SU-DHL-6 (cell line): ENCODE data around the gene CFAP20DC.

Source experiments
- H2AFZ ChIP-seq: fragments of 200-600 bp; sonication (generic); 2 replicates; pipeline ENCODE4 v1.6.1; 2014; ENCODE audit warnings: low read depth, mild to moderate bottlenecking, moderate library complexity, mixed read lengths, antibody characterized with exemption, low read length; ENCODE audit not compliant: severe bottlenecking
- H3F3A ChIP-seq: fragments of 200-600 bp; shearing (Covaris generic); 2 replicates; pipeline ENCODE4 v1.6.0; 2016; ENCODE audit warnings: antibody characterized with exemption, mild to moderate bottlenecking; ENCODE audit not compliant: insufficient read depth
- H3K27ac ChIP-seq: fragments of 200-600 bp; sonication (generic); 2 replicates; pipeline ENCODE4 v1.5.1; 2016; ENCODE audit warnings: low read depth, mild to moderate bottlenecking, low read length, moderate library complexity, mixed read lengths
- H3K27me3 ChIP-seq: fragments of 200-600 bp; sonication (generic), shearing (Covaris generic); 2 replicates; pipeline ENCODE4 v1.6.0; 2014; ENCODE audit warnings: mild to moderate bottlenecking, low read length
- H3K36me3 ChIP-seq: fragments of 200-600 bp; sonication (generic); 2 replicates; pipeline ENCODE4 v1.6.1; 2014; ENCODE audit warnings: mild to moderate bottlenecking, low read length, mixed read lengths
- H3K4me2 ChIP-seq: fragments of 300-600, 200-600 bp; shearing (Covaris generic), sonication (generic); 2 replicates; pipeline ENCODE4 v1.6.0; 2014; ENCODE audit warnings: low read length, low read depth, mild to moderate bottlenecking; ENCODE audit not compliant: poor library complexity, severe bottlenecking
- H3K4me3 ChIP-seq: fragments of 200-600 bp; sonication (generic); 2 replicates; pipeline ENCODE4 v1.5.1; 2014; ENCODE audit warnings: antibody characterized with exemption, low read length, mild to moderate bottlenecking, mixed read lengths; ENCODE audit not compliant: insufficient read depth, poor library complexity, severe bottlenecking
- H3K79me2 ChIP-seq: fragments of 200-600 bp; sonication (generic); 2 replicates; pipeline ENCODE4 v1.6.1; 2014; ENCODE audit warnings: mild to moderate bottlenecking, low read length, moderate library complexity; ENCODE audit not compliant: insufficient read depth
- H3K9ac ChIP-seq: fragments of 200-600 bp; sonication (generic); 2 replicates; pipeline ENCODE4 v1.7.0; 2014; ENCODE audit warnings: mild to moderate bottlenecking, low read length
- H3K9me2 ChIP-seq: fragments of 200-600 bp; sonication (generic); replicated peaks from 2 replicates; pipeline ENCODE4 v1.6.1; 2014; ENCODE audit warnings: low read length; ENCODE audit not compliant: insufficient read depth
- H3K9me3 ChIP-seq: fragments of 200-600 bp; sonication (generic); 2 replicates; pipeline ENCODE4 v1.6.1; 2014; ENCODE audit warnings: low read length, mixed read lengths; ENCODE audit not compliant: insufficient read depth
- H4K20me1 ChIP-seq: fragments of 200-600 bp; sonication (generic); 2 replicates; pipeline ENCODE4 v1.6.1; 2014; ENCODE audit warnings: low read depth, mild to moderate bottlenecking, antibody characterized with exemption, low read length, moderate library complexity, mixed read lengths
- EZH2phosphoT487 ChIP-seq: fragments of 200-600 bp; sonication (generic), shearing (Covaris generic); conservative IDR thresholded peaks from 2 replicates; pipeline ENCODE4 v1.6.1; 2018; ENCODE audit warnings: mild to moderate bottlenecking, antibody characterized with exemption, low read length, moderate library complexity, mixed read lengths
- TF ChIP-seq, protein P1 (sequence below): fragments of 200-600 bp; sonication (generic); IDR thresholded peaks from one replicate; pipeline ENCODE4 v1.5.1; 2017; ENCODE audit warnings: antibody characterized with exemption, mild to moderate bottlenecking, low read length, moderate library complexity; ENCODE audit not compliant: insufficient read depth, poor library complexity, severe bottlenecking

CFAP20DC gene

DNA sequence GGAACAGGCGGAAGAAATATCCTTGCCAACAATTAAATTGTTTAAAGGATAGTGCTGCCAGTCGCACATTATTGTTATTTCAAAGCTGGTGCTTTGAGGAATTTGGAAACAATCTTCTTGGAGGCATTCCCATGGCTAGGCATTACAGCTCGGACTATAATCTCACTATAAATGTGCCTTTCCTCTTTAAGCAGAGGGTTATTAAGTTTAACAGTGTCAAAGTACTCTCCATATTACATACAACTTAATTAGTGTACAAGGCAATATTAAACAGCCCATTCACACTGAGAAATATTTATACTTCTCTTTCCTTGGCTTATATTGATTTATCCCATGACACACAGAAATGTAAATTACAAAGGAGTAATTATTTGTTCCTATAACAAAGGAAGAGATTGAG is 329.3 kb downstream of the CFAP20DC start:
- Histone ChIP-seq H3K9me2 (no peaks in the 10 kb centered on the region), H3K4me3 (no peak overlapping the region), H3K27ac (no peak overlapping the region), H2AFZ (no peak overlapping the region), H4K20me1 (no peaks in the 10 kb centered on the region), H3K9ac (no peak overlapping the region), H3K36me3 (no peaks in the 10 kb centered on the region), H3K9me3 (no peaks in the 10 kb centered on the region), H3K4me2 (no peak overlapping the region), H3K27me3 (no peaks in the 10 kb centered on the region), H3F3A (no peaks in the 10 kb centered on the region), H3K79me2 (no peaks in the 10 kb centered on the region)
- TF ChIP-seq EZH2phosphoT487 = no peak
- TF ChIP-seq, protein P1, sequence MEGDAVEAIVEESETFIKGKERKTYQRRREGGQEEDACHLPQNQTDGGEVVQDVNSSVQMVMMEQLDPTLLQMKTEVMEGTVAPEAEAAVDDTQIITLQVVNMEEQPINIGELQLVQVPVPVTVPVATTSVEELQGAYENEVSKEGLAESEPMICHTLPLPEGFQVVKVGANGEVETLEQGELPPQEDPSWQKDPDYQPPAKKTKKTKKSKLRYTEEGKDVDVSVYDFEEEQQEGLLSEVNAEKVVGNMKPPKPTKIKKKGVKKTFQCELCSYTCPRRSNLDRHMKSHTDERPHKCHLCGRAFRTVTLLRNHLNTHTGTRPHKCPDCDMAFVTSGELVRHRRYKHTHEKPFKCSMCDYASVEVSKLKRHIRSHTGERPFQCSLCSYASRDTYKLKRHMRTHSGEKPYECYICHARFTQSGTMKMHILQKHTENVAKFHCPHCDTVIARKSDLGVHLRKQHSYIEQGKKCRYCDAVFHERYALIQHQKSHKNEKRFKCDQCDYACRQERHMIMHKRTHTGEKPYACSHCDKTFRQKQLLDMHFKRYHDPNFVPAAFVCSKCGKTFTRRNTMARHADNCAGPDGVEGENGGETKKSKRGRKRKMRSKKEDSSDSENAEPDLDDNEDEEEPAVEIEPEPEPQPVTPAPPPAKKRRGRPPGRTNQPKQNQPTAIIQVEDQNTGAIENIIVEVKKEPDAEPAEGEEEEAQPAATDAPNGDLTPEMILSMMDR = no peak

DNA sequence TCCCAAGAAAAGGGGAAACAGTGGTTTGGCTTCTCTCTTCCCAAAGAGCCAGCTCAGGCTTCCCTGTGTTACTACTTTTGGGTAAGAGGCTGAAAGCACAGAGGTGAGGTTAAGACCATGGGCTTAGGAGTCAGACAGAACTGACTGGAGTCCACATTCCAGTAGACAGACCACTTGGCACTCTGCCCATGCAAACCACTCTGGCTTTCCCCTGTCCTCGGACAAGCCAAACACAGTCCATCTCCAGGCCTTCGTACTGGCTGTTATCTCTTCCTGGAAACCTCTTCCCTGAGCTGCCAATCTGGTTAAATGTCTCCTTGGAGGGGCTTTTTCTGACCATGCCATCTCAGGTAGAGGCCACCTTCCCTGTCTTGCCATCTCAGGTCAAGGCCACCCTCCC is 330.1 kb downstream of the CFAP20DC start:
- no peak overlapping the region for H3K4me2 ChIP-seq

DNA sequence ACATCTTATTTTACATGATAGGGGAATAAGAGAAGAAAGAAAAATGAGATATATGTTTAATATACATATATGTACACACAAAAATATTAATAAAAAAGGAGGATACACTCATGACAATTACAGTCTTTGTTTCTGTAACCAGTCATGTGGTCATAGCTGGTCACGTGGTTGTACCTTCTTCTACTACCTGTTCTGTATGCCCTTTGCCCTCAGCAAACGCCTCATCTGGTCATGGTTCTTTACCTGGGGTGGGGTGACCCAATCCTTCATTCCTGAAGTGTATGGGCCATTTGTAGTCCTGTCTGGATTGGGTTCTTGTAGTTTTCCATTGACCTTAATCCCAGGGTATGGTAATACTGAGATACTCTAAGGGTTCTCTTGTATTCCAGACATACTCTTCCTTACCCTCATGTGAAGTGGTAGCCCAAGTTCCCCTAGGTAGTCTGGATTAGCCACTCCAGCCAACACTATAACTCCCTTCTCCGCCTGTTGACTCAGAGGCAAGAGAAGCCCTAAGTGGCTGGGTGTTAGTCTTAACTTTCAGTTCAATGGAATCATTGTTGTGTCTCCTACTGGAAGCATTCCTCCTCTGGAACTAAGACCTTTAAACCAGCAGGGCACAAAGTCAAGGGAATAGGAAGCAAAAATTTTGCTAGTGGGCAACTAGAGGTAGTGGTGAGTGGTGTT is 336.0 kb downstream of the CFAP20DC start:
- Histone ChIP-seq H3K27ac (no peak overlapping the region), H3K9ac (no peak overlapping the region), H3K9me3 (no peaks in the 10 kb centered on the region), H3K4me3 (no peak overlapping the region), H3K27me3 (no peaks in the 10 kb centered on the region), H3K36me3 (no peaks in the 10 kb centered on the region), H3K4me2 (no peak overlapping the region), H3K79me2 (no peaks in the 10 kb centered on the region), H3K9me2 (no peaks in the 10 kb centered on the region), H4K20me1 (no peaks in the 10 kb centered on the region), H2AFZ (no peak overlapping the region), H3F3A (no peaks in the 10 kb centered on the region)
- no peak for TF ChIP-seq EZH2phosphoT487
- TF ChIP-seq, protein P1 = no peak

More for the DNA sequence above, 330.1 kb downstream of the CFAP20DC start:
- Histone ChIP-seq H3K9ac (no peak overlapping the region), H3K9me2 (no peaks in the 10 kb centered on the region), H3K27ac (no peak overlapping the region), H3K27me3 (no peaks in the 10 kb centered on the region), H2AFZ (no peak overlapping the region), H3F3A (no peaks in the 10 kb centered on the region), H4K20me1 (no peaks in the 10 kb centered on the region), H3K36me3 (no peaks in the 10 kb centered on the region), H3K9me3 (no peaks in the 10 kb centered on the region), H3K79me2 (no peaks in the 10 kb centered on the region), H3K4me3 (no peak overlapping the region)
- TF ChIP-seq EZH2phosphoT487 = no peak
- TF ChIP-seq, protein P1 = no peak
